Breast epithelium (tissue), 3 donors: ENCODE data around the gene OTOA.
"Not testable (repeated sequence)": the region's sequence is repeated elsewhere in the genome, so short reads cannot be mapped to it uniquely, and the experiment has no call there.

Source experiments
- CTCF ChIP-seq, 3 donors: fragments of 450-650 bp; IDR thresholded peaks; one replicate each; pipeline ENCODE4 v1.5.1; 2016 to 2017; ENCODE audit warnings: antibody characterized with exemption in 3 of 3, mild to moderate bottlenecking in 3 of 3, moderate library complexity in 3 of 3
- POLR2AphosphoS5 ChIP-seq, 3 donors: sonication (generic); formaldehyde crosslinking; IDR thresholded peaks; one replicate each; pipeline ENCODE4 v1.6.1; 2017; ENCODE audit warnings: antibody characterized with exemption in 3 of 3

GRCh38 chr16:21802375-21802663, 138.6 kb downstream of the OTOA start:
- not testable (repeated sequence) for TF ChIP-seq POLR2AphosphoS5, CTCF (IDR thresholded peaks at IDR 0.05)
